Measurements from ENCODE around the gene QSOX2. TPM values are rescaled to one million over a fixed set of nuclear protein-coding genes. Genes with fewer than 3 reads are reported as not detected.

Gene QSOX2
- total RNA-seq, 2 experiments from 2014 or later, result 17.7 to 18.0 TPM

DNA sequence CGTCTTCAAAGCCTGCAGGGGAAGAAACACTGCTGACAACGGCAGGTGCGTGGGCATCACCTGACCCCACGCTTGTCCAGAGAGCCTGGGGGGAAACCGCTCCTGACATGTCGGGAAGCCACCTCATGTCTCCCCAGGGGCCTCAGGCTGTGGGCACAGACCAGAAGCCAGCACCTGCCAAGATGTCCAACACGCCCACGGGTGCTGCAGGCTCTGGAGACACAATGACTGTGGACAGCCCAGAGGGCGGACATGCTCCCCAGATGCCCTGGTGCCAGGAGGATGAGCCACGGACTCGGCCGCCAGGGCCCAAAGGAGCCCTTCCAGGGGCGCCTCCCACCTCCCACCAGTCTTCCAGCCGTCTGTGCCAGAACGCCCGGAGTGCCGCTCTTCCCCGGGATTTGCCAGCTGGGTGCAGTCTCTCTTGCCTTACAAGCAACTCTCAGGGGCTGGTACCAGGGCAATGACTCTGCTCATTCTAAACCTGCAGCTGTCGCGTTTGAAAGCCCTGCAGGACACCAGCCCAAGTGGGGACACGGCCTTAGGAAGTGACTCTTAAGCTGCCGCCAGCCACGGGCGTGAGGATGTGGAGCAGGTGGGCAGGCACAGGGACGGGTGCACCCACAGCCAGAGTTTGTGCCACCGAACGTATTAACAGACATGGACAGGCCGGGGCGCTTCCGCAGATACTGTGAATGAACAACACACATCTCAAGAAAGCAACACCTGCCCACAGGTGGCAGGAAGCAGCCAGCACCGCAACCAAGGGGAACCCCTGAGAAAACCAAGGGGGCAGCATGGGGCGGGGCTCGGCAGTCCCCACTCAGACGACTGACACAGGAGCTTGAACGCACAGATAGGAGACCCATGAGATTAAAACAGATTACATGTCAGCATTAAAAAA, 33.9 kb downstream of the QSOX2 start:
- Mint-ChIP-seq H3K36me3 (ENCODE audit: low read depth) (peaks cover 47% of the 10 kb centered on the region), H3K9me3 (no peaks in the 10 kb centered on the region), H3K4me3 (no peak overlapping the region), H3K4me1 (ENCODE audit: low read depth) (no peaks in the 10 kb centered on the region), H3K27me3 (ENCODE audit: low read depth) (no peaks in the 10 kb centered on the region), H3K27ac (no peak overlapping the region)
- CTCF ChIA-PET, result interaction anchor here (0.5 kb wide), 1 partner anchor 77 kb away, joined by 3 read pairs; no protein-coding TSS in a partner anchor
- no peak for DNase-seq
- intact Hi-C loops (cut with micrococcal nuclease), result no loop called here

DNA sequence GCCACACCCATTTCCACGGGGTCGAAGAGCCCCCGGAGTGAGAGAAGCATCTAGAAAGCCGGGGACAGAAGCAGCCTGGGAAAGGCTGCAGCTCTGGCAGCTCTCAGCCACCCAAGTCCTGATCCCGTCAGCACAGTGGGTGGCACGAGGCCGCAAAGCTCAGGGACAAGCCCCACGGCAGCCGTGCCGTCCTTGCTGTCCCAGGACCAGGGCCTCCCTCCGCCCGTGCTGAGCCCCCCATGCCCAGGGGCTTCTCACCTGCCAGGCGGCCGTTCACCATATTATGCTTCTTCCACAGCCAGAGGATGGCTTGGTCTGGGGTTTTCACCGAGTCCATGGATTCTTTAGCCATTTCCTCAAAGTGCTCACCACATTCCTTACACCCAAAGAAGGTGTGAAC, 34.6 kb downstream of the QSOX2 start:
- CTCF ChIA-PET, result no interaction called here
- no peaks in the 10 kb centered on the region for H3K9me3 Mint-ChIP-seq

DNA sequence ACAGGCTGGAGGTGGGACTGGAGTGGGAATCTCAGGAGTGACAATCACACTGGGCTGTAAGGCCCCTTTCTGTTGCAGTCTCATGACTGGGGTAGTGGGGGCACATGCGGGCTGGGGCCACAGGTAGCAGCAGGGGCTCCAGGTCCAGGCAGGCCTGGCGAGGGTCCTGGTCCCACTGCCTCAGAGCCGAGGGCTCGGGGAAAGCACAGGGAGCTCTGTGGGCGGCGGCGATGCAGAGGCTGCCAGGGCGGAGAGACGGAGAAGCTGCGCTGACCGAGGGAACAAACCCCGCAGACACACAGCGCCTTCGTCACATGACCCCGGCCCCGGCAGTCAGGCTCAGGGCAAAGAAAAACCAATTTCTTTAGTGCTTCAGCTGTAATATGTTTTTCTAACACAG, 35.3 kb downstream of the QSOX2 start:
- no peaks in the 10 kb centered on the region for H3K27me3 Mint-ChIP-seq (ENCODE audit: low read depth)
- H3K4me3 Mint-ChIP-seq, result no peak overlapping the region
- CTCF ChIA-PET, result no interaction called here
- no peaks in the 10 kb centered on the region for H3K9me3 Mint-ChIP-seq
- no peak for DNase-seq
- no peak overlapping the region for H3K27ac Mint-ChIP-seq
- intact Hi-C loops (cut with micrococcal nuclease), result no loop called here
- H3K36me3 Mint-ChIP-seq (ENCODE audit: low read depth), result peaks cover 44% of the 10 kb centered on the region
- peaks cover 2% of the 10 kb centered on the region for H3K4me1 Mint-ChIP-seq (ENCODE audit: low read depth)

More for the DNA sequence above, 34.6 kb downstream of the QSOX2 start:
- H3K27me3 Mint-ChIP-seq (ENCODE audit: low read depth), result no peaks in the 10 kb centered on the region
- H3K4me1 Mint-ChIP-seq (ENCODE audit: low read depth), result peaks cover 1% of the 10 kb centered on the region
- H3K36me3 Mint-ChIP-seq (ENCODE audit: low read depth), result peaks cover 50% of the 10 kb centered on the region
- H3K4me3 Mint-ChIP-seq, result no peak overlapping the region
- no peak overlapping the region for H3K27ac Mint-ChIP-seq
- intact Hi-C loops (cut with micrococcal nuclease), result no loop called here
- DNase-seq, result no peak

DNA sequence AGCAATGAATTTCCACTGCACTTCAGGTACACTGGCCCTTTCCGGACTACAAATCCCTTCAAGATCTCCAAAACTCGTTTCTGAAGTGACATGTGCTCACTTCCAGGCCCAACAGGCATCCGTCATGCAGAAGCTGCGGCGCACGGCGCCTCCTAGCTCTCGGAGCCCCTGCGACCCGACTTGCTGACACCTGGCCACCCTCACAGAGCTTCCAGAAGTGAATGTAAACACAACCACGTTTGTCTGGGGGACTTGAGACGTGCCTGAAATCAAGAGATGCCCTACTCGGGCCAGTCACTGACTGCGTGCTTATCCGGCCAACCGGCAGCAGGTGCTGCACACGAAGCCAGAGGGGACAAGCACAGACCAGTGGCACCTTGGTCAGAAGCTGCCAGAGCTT, 35.8 kb downstream of the QSOX2 start:
- no peak overlapping the region for H3K27ac Mint-ChIP-seq
- CTCF ChIA-PET, result no interaction called here

DNA sequence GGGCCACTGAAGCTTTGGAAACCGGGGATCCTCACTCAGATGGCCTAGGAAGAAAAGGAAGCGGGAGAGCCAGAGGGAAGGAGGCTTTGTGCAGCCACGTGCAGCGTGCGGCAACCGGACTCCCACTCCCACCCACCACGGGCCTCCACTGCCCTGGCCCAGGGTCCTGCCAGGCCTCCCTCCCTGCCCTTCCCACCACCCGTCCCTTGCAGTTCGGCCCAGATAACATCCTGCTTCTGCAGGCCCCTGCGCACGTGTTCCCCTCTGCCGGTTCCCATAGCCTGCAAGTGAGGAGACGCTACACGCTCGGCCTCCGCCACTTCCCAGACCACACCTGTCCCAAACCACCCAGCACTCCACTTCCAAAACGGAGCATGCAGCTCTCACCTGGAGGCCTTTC, 36.4 kb downstream of the QSOX2 start:
- Mint-ChIP-seq H3K27ac (no peak overlapping the region), H3K9me3 (no peaks in the 10 kb centered on the region), H3K36me3 (ENCODE audit: low read depth) (peaks cover 34% of the 10 kb centered on the region), H3K27me3 (ENCODE audit: low read depth) (peaks cover 1% of the 10 kb centered on the region), H3K4me1 (ENCODE audit: low read depth) (peaks cover 2% of the 10 kb centered on the region), H3K4me3 (no peak overlapping the region)
- CTCF ChIA-PET, result no interaction called here
- no peak for DNase-seq
- intact Hi-C loops (cut with micrococcal nuclease), result no loop called here

More for the DNA sequence above, 35.8 kb downstream of the QSOX2 start:
- intact Hi-C loops (cut with micrococcal nuclease), result no loop called here
- no peaks in the 10 kb centered on the region for H3K27me3 Mint-ChIP-seq (ENCODE audit: low read depth)
- no peaks in the 10 kb centered on the region for H3K9me3 Mint-ChIP-seq
- H3K4me3 Mint-ChIP-seq, result no peak overlapping the region
- H3K36me3 Mint-ChIP-seq (ENCODE audit: low read depth), result peaks cover 40% of the 10 kb centered on the region
- DNase-seq, result no peak
- H3K4me1 Mint-ChIP-seq (ENCODE audit: low read depth), result peaks cover 2% of the 10 kb centered on the region

DNA sequence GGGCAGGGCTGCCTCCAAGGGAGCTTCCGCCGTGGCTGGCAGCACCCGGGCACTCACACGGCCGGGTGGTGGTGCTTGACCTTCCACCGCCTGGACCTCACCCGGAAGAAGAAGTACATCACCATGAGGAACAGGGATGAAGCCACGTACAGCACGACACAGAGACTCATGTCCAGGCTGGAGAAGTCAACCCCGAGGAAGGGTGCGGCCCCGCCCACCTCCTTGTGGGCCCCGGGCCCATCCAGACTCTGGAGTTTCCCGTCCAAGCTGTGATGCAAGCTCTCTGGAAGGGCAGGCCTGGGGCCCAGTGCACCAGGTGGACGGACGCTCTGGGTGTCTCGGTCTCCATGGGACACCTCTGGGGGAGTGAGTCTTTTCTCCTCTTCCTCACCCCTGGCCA, 36.9 kb downstream of the QSOX2 start:
- intact Hi-C loops (cut with micrococcal nuclease), result no loop called here
- CTCF ChIA-PET, result no interaction called here
- H3K27me3 Mint-ChIP-seq (ENCODE audit: low read depth), result peaks cover 7% of the 10 kb centered on the region
- peaks cover 30% of the 10 kb centered on the region for H3K36me3 Mint-ChIP-seq (ENCODE audit: low read depth)
- H3K9me3 Mint-ChIP-seq, result no peaks in the 10 kb centered on the region
- H3K4me3 Mint-ChIP-seq, result no peak overlapping the region
- peaks cover 2% of the 10 kb centered on the region for H3K4me1 Mint-ChIP-seq (ENCODE audit: low read depth)
- H3K27ac Mint-ChIP-seq, result no peak overlapping the region
- no peak for DNase-seq

GRCh38 chr9:136207616-136208015, 38.0 kb downstream of the QSOX2 start:
- H3K4me3 Mint-ChIP-seq, result no peak overlapping the region
- H3K27ac Mint-ChIP-seq, result no peak overlapping the region
- H3K27me3 Mint-ChIP-seq (ENCODE audit: low read depth), result peaks cover 12% of the 10 kb centered on the region
- intact Hi-C loops (cut with micrococcal nuclease), result no loop called here
- H3K36me3 Mint-ChIP-seq (ENCODE audit: low read depth), result peaks cover 21% of the 10 kb centered on the region
- CTCF ChIA-PET, result no interaction called here
- no peak for DNase-seq
- peaks cover 2% of the 10 kb centered on the region for H3K4me1 Mint-ChIP-seq (ENCODE audit: low read depth)
- no peaks in the 10 kb centered on the region for H3K9me3 Mint-ChIP-seq

DNA sequence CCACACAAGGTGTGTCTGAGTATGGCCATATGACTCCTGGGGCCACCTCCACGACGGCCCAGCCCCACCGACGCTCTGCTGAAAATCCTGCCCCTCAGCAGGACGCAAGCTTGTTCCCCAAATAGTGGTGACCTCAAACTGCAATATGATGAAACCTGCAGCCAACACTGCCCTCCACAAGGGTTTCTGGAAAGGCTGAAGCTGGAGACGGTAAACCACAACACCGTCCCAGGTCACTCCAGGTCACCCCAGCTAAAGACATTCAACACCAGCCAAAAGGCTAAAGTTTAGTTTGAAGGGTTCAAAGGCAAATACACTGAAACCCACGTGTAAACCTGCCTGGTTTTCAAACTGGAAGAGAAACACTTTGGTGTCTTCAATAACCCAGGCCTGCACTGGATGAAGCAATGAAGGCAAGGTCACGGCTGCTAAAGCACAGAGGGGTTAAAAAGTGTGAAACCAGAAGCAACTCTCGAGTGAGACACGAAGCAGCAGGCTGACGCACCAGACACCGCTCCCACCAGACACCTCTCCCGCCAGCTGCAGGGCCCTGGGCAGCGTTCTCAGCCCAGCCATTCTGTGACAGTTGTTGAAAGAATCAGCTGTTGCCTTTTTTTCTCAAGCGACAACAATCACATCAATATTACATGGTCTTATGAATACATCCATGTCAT, 38.9 kb downstream of the QSOX2 start:
- CTCF ChIA-PET, result interaction anchor here (1.2 kb wide), 1 partner anchor 10 kb away, joined by 3 read pairs; no protein-coding TSS in a partner anchor
- H3K36me3 Mint-ChIP-seq (ENCODE audit: low read depth), result peaks cover 15% of the 10 kb centered on the region
- peaks cover 2% of the 10 kb centered on the region for H3K4me1 Mint-ChIP-seq (ENCODE audit: low read depth)
- intact Hi-C loops (cut with micrococcal nuclease), result no loop called here
- DNase-seq, result no peak
- peaks cover 12% of the 10 kb centered on the region for H3K27me3 Mint-ChIP-seq (ENCODE audit: low read depth)
- no peaks in the 10 kb centered on the region for H3K9me3 Mint-ChIP-seq
- no peak overlapping the region for H3K27ac Mint-ChIP-seq
- H3K4me3 Mint-ChIP-seq, result no peak overlapping the region

DNA sequence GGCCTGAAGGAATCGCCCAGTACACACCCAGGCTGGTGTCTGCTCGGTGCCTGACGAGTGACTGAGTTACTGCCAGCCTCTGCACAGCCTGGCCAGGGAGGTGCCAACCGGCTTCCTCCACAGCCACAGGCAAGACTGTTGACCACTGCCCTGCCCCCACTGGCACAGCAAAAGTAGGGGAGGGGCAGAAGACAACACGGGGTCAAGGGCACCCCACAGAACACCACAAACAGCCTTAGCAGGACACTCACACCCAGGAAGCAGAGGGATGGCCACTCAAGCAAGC, 40.0 kb downstream of the QSOX2 start:
- no peak for DNase-seq
- CTCF ChIA-PET, result interaction anchor here (1.2 kb wide), 1 partner anchor 12 kb away, joined by 3 read pairs; no protein-coding TSS in a partner anchor
- intact Hi-C loops (cut with micrococcal nuclease), result no loop called here
- Mint-ChIP-seq H3K27me3 (ENCODE audit: low read depth) (peaks cover 20% of the 10 kb centered on the region), H3K27ac (no peak overlapping the region), H3K9me3 (no peaks in the 10 kb centered on the region), H3K4me1 (ENCODE audit: low read depth) (peaks cover 2% of the 10 kb centered on the region), H3K36me3 (ENCODE audit: low read depth) (peaks cover 15% of the 10 kb centered on the region), H3K4me3 (no peak overlapping the region)

DNA sequence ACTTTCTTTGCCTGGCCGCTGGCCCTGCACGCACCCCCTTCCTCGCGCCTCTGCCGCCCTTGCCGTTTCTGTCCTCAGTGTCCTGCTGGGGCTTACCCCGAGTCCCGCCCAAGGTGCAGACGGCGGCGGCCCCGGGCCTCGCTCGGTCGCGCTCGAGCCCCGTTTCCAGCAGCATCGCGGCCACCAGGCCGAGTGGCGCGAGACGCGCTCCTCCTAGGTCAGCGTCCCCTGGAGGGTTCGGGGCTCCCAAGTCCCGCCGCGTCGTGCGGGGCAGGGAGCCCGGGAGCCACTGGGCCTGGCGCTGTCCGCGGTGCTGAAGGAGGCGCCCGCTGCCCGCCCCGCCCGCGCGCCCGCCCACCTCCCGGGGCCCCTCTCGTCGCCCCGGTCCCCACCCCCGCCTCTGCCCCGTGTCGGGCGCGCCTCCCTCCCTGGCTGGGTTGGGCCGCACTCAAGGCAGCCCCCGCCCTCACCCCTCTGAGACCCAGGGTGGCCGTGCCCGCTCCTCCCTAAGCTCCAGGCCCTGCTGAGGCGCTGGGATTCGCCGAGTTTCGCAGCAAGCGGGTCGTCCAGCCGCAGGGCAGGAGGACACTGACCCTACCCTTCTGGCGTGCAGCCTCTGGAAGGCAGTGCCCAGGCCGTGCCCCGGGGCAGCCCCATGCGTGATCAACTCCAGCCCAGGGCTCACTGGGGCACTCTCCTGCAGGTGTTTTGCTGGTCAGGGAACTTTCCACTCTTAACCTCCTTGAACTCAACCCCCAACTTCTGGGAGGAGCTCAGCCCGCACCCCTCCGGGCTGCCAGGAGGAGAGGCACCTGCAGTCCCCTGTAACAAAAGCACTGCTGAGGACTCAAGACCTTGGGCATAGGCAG, 40.5 kb downstream of the QSOX2 start, which contains the start of gene LHX3:
Gene LHX3, minus strand, starts transcription at position 291 of the 869 bp plus-strand sequence. Its CDS starts 116 bp downstream, at position 175.
- H3K9me3 Mint-ChIP-seq, result no peaks in the 10 kb centered on the region
- no peak within 1 kb of the TSS for H3K4me3 Mint-ChIP-seq
- peaks cover 26% of the 10 kb centered on the region for H3K27me3 Mint-ChIP-seq (ENCODE audit: low read depth)
- intact Hi-C loops (cut with micrococcal nuclease), result no loop called here
- no peak within 1 kb of the TSS for H3K27ac Mint-ChIP-seq
- peaks cover 15% of the 10 kb centered on the region for H3K36me3 Mint-ChIP-seq (ENCODE audit: low read depth)
- peak; percentile 15 for DNase-seq
- CTCF ChIA-PET, result interaction anchor here (1.2 kb wide), 1 partner anchor 12 kb away, joined by 3 read pairs; no protein-coding TSS in a partner anchor
- H3K4me1 Mint-ChIP-seq (ENCODE audit: low read depth), result peaks cover 2% of the 10 kb centered on the region

DNA sequence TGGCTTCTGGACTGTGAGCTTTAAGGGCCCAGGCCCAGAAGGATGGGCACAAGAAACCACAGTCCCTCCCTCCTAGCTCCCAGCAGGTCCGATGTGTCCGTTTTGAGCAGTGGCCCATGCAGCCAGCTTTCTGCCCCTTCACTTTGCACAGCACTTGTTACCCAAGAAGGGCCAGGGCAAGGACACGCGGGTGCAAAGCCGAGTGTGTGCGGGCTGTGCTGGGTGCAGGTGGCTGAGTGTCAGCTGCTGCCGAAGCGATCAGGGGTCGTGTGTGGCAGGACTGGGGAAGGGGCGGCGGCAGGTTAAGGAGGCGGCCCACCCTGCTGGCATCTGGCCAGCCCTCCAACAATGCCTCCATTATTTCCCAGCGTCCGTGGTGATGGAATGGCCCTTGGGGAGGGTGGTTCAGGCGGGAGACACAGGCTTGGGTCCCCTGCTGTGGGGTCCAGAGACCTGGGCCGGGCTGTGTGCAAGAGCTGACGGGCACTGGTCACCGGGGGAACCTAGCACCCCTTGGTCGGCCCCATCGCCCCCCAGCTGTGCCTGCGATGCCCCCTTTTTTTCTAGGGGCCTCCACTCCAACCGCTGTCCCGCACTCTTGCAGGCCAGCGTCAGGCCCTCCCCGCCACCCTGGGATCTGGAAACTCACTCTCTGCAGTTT, 41.3 kb downstream of the QSOX2 start:
- intact Hi-C loops (cut with micrococcal nuclease), result no loop called here
- peaks cover 2% of the 10 kb centered on the region for H3K4me1 Mint-ChIP-seq (ENCODE audit: low read depth)

More for the DNA sequence above, 41.3 kb downstream of the QSOX2 start:
- no peaks in the 10 kb centered on the region for H3K9me3 Mint-ChIP-seq
- CTCF ChIA-PET, result no interaction called here
- H3K27ac Mint-ChIP-seq, result no peak overlapping the region
- DNase-seq, result no peak
- H3K4me3 Mint-ChIP-seq, result no peak overlapping the region
- H3K36me3 Mint-ChIP-seq (ENCODE audit: low read depth), result peaks cover 13% of the 10 kb centered on the region
- H3K27me3 Mint-ChIP-seq (ENCODE audit: low read depth), result peaks cover 28% of the 10 kb centered on the region
